Measurements from ENCODE around the gene ERBB4.

GRCh38 chr2:211609127-211609526 is 929.5 kb downstream of the ERBB4 start:
- no peak for TF ChIP-seq PATZ1 (CRISPR knock-in tag; IDR thresholded peaks at IDR 0.05; ENCODE audit: borderline replicate concordance)
- no peak for TF ChIP-seq TSHZ2 (CRISPR knock-in tag; IDR thresholded peaks at IDR 0.05)
- no peak for TF ChIP-seq OSR1 (CRISPR knock-in tag; IDR thresholded peaks at IDR 0.05)
- no peak for TF ChIP-seq CSDC2 (CRISPR knock-in tag; IDR thresholded peaks at IDR 0.05)
- no peak for TF ChIP-seq ARNTL (CRISPR knock-in tag; IDR thresholded peaks at IDR 0.05; ENCODE audit: borderline replicate concordance, low read depth)
- no peak for TF ChIP-seq GLIS3 (CRISPR knock-in tag; IDR thresholded peaks at IDR 0.05)
- no peak for TF ChIP-seq RARB (CRISPR knock-in tag; IDR thresholded peaks at IDR 0.05)
- TF ChIP-seq ZFP3 (CRISPR knock-in tag; IDR thresholded peaks at IDR 0.05): no peak
- no peak for TF ChIP-seq TCF4 (CRISPR knock-in tag; IDR thresholded peaks at IDR 0.05; ENCODE audit: borderline replicate concordance)
- no peak for TF ChIP-seq POU6F1 (CRISPR knock-in tag; IDR thresholded peaks at IDR 0.05; ENCODE audit: borderline replicate concordance, low read depth)
- TF ChIP-seq ESRRG (CRISPR knock-in tag; IDR thresholded peaks at IDR 0.05): no peak
- no peak for TF ChIP-seq ZFP30 (CRISPR knock-in tag; IDR thresholded peaks at IDR 0.05)

All from SK-N-SH treated with all-trans-retinoic acid at 6 μM for 48 hours (cell line).